ENCODE measurements around the gene SP4.

Gene SP4

DNA sequence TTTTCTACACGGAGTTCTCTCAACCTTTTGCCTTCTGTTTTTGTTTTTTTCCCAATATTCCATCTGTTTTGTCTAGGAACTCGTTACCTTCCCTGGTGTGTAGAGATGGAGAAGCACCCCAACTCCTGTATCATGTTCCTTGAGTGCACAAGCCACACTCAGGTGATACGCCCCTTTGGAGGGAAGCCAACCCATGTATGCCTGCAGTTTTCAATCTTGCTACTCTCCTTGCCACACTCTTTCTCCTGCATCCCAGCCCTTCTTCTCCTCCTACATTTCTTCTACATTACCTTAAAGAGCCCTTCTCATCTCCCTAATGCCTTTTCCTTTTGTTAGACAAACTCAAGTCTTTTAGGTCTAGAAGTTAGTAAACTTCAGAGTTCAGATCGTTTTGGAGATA is 10.2 kb upstream of the SP4 start:
- no peaks in the 10 kb centered on the region for H3K27me3 ChIP-seq (ENCODE audit: insufficient read depth, low read length)
- H3K9me3 ChIP-seq (ENCODE audit: low read length) = no peaks in the 10 kb centered on the region
- H4K20me1 ChIP-seq (ENCODE audit: insufficient read depth, low read length) = no peaks in the 10 kb centered on the region
- no peak overlapping the region for H3K4me2 ChIP-seq (ENCODE audit: low read length)
- no peaks in the 10 kb centered on the region for H3K36me3 ChIP-seq (ENCODE audit: insufficient read depth, low read length)
- H3K4me1 ChIP-seq (ENCODE audit: insufficient read depth, low read length, severe bottlenecking) = peaks cover 2% of the 10 kb centered on the region
- no peaks in the 10 kb centered on the region for H3K9me2 ChIP-seq (ENCODE audit: low read depth, low read length)
- no peaks in the 10 kb centered on the region for H3K79me2 ChIP-seq (ENCODE audit: insufficient read depth, low read length)
- TF ChIP-seq, protein P1, sequence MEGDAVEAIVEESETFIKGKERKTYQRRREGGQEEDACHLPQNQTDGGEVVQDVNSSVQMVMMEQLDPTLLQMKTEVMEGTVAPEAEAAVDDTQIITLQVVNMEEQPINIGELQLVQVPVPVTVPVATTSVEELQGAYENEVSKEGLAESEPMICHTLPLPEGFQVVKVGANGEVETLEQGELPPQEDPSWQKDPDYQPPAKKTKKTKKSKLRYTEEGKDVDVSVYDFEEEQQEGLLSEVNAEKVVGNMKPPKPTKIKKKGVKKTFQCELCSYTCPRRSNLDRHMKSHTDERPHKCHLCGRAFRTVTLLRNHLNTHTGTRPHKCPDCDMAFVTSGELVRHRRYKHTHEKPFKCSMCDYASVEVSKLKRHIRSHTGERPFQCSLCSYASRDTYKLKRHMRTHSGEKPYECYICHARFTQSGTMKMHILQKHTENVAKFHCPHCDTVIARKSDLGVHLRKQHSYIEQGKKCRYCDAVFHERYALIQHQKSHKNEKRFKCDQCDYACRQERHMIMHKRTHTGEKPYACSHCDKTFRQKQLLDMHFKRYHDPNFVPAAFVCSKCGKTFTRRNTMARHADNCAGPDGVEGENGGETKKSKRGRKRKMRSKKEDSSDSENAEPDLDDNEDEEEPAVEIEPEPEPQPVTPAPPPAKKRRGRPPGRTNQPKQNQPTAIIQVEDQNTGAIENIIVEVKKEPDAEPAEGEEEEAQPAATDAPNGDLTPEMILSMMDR (IDR thresholded peaks at IDR 0.05; ENCODE audit: low read length) = no peak
- no peak for TF ChIP-seq EZH2 (IDR thresholded peaks at IDR 0.05; ENCODE audit: borderline replicate concordance, low read length)
- no peak overlapping the region for H3K4me3 ChIP-seq (ENCODE audit: low read depth, low read length, poor library complexity, severe bottlenecking)
- no peaks in the 10 kb centered on the region for H3F3A ChIP-seq (ENCODE audit: insufficient read depth, low read length)
- H3K27ac ChIP-seq (ENCODE audit: low read depth, low read length, poor library complexity, severe bottlenecking) = no peak overlapping the region
- H3K9ac ChIP-seq (ENCODE audit: low read length) = no peak overlapping the region
- H2AFZ ChIP-seq (ENCODE audit: low read length) = no peak overlapping the region

DNA sequence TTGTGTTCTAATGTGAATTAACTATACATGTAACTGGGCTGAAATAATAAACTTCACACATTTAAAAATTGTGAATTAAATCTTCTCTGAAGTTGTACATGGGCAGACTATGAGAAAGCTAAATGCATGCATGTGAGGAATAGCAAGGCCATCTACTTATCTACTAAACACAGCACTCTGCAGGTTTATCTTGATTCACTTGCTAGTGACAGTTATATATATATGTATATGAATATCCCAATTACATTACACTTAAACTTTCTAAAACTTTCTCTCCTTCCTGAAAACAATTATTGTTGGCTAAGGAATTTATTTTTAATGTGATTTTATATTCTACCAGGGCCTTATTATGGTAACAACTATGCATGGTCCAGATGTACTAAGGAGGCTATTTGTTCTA is 5.1 kb upstream of the SP4 start:
- Histone ChIP-seq H3K79me2 (ENCODE audit: insufficient read depth, low read length) (no peaks in the 10 kb centered on the region), H3K9me3 (ENCODE audit: low read length) (no peaks in the 10 kb centered on the region), H3K4me1 (ENCODE audit: insufficient read depth, low read length, severe bottlenecking) (peaks cover 7% of the 10 kb centered on the region), H3K27ac (ENCODE audit: low read depth, low read length, poor library complexity, severe bottlenecking) (no peak overlapping the region), H3K36me3 (ENCODE audit: insufficient read depth, low read length) (no peaks in the 10 kb centered on the region), H3F3A (ENCODE audit: insufficient read depth, low read length) (no peaks in the 10 kb centered on the region), H3K9ac (ENCODE audit: low read length) (no peak overlapping the region), H3K4me3 (ENCODE audit: low read depth, low read length, poor library complexity, severe bottlenecking) (no peak overlapping the region), H4K20me1 (ENCODE audit: insufficient read depth, low read length) (no peaks in the 10 kb centered on the region), H3K27me3 (ENCODE audit: insufficient read depth, low read length) (no peaks in the 10 kb centered on the region), H3K4me2 (ENCODE audit: low read length) (no peak overlapping the region), H2AFZ (ENCODE audit: low read length) (no peak overlapping the region), H3K9me2 (ENCODE audit: low read depth, low read length) (no peaks in the 10 kb centered on the region)
- TF ChIP-seq, protein P1 (IDR thresholded peaks at IDR 0.05; ENCODE audit: low read length) = no peak
- no peak for TF ChIP-seq EZH2 (IDR thresholded peaks at IDR 0.05; ENCODE audit: borderline replicate concordance, low read length)

DNA sequence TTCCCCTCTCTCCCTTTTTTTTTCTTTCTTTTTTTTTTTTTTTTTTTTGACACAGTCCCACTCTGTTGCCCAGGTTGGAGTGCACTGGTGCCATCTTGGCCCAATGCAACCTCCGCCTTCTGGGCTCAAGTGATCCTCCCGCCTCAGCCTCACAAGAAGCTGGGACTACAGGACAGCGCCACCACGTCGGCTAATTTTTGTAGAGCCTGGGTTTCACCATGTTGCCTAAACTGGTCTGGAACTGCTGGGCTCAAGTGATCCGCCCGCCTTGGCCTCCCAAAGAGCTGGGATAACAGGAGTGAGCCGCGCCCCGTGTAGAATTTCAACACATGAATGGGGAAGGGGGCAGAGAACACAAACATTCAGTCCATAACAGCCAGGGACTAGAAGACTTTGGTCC is 2.6 kb upstream of the SP4 start:
- no peaks in the 10 kb centered on the region for H3K9me3 ChIP-seq (ENCODE audit: low read length)
- H3K9ac ChIP-seq (ENCODE audit: low read length) = no peak overlapping the region
- no peaks in the 10 kb centered on the region for H4K20me1 ChIP-seq (ENCODE audit: insufficient read depth, low read length)
- H3K4me1 ChIP-seq (ENCODE audit: insufficient read depth, low read length, severe bottlenecking) = peaks cover 25% of the 10 kb centered on the region
- no peaks in the 10 kb centered on the region for H3K27me3 ChIP-seq (ENCODE audit: insufficient read depth, low read length)
- H3K36me3 ChIP-seq (ENCODE audit: insufficient read depth, low read length) = no peaks in the 10 kb centered on the region; the same call in 1 of the 2 replicates
- no peaks in the 10 kb centered on the region for H3F3A ChIP-seq (ENCODE audit: insufficient read depth, low read length)
- no peak overlapping the region for H3K27ac ChIP-seq (ENCODE audit: low read depth, low read length, poor library complexity, severe bottlenecking)
- H2AFZ ChIP-seq (ENCODE audit: low read length) = no peak overlapping the region
- no peaks in the 10 kb centered on the region for H3K9me2 ChIP-seq (ENCODE audit: low read depth, low read length)
- no peaks in the 10 kb centered on the region for H3K79me2 ChIP-seq (ENCODE audit: insufficient read depth, low read length)
- no peak for TF ChIP-seq EZH2 (IDR thresholded peaks at IDR 0.05; ENCODE audit: borderline replicate concordance, low read length)
- TF ChIP-seq, protein P1 (IDR thresholded peaks at IDR 0.05; ENCODE audit: low read length) = no peak
- H3K4me3 ChIP-seq (ENCODE audit: low read depth, low read length, poor library complexity, severe bottlenecking) = no peak overlapping the region
- no peak overlapping the region for H3K4me2 ChIP-seq (ENCODE audit: low read length)

Measured in OCI-LY1 (cell line).